ENCODE measurements around the gene GRAPL.
"Not testable (repeated sequence)": the region's sequence is repeated elsewhere in the genome, so short reads cannot be mapped to it uniquely, and the experiment has no call there.

GRAPL gene

DNA sequence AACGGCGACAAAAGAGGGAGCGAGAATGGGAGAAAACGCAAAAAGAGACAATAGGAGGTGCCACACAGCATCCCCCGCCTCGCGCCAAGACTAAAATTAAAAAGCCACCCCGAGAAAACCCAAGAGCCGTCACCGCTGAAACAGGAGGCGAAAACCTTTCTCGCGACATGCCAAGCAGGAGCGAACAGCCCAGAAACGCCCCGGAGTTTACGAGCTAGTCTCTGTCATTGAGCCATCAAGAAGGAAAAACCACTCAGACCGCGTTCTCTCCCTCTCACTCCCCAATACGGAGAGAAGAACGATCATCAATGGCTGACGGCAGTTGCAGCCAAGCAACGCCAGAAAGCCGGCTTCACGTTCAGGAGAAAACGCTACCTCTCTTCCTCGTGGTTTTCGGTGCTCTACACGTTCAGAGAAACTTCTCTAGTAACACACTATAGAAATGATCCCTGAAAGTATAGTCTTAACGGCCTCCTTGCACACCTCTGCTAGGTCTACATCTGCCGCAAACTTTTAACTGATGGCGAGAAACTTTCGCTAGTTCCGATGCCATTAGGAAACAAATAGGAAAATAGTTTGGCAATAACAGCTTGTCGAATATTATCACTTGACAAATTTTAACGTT lies 62.5 kb downstream of the GRAPL start:
- DNase-seq, result not testable (repeated sequence)

DNA sequence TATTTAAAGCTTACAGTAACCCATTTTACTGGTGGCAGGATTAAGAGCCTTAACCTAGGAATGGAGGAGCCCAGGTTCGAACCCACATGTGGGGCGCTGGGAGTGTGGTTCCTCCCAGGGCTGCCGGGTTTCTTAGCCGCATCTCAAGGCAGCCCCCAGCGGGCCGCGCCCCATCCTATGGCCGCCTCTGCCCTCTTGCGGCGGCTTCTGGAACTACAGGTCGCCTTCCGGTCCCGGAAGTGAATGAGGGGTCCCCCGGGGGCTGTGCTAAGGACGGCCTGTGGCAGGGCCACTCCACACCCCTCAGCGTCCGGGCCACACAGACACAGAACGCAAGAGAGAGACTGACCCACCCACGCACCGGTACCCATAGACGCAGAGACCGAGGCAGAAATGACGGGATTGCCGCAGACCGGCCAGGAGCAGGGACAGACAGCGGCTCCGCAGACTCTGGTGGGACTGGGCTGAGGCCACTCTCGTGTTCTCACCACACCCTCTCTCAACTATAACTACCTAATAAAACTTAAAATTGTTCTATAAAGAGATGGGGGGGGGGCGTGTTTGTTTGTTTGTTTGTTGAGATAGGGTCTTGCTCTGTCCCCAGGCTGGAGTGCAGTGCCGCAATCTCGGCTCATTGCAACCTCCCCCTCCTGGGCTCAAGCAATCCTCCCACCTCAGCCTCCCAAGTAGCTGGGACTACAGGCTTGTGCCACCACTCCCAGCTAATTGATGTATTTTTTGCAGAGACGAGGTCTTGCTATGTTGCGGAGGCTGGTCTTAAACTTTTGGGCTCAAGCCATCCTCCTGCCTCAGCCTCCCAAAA lies 69.2 kb downstream of the GRAPL start:
- not testable (repeated sequence) for DNase-seq

DNA sequence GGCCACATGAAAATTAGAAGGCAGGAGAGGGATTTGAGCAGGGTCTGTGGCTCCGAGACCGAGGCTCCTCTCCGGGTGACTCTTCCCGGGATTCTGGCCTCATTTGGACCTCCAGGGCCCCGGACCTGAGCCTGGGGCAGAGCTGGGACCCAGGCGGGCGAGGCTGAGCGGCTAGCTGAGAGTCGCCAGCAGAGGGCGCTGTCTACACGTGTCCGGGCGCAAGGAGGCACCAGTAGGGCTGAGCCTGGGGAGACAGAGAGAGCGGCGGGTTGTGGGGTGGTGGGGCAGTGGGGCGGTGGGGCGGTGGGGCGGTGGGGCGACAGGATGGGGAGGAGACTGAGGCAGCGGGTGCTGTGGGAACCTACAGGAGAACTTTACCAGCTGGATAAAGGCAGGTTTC lies 75.1 kb downstream of the GRAPL start:
- not testable (repeated sequence) for DNase-seq

DNA sequence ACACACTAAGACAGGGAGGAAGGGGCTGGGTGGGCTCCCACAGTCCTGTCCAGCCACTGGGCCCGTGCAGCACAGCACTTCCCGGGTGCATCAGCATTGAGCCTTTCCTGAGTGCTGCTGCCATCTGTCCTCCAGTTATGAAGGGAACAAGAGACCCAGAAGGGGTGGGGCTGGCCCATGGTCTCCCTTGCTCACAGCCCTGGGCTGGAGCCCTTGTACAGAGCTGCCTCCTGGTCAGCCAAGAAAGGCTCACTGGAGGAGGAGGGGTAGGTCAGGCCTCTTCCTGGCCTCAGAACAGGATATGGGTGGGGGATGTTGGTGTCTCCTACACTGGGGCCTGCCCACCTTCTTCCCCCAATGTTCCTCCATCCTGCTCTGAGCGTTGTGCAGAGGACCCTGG lies 76.0 kb downstream of the GRAPL start:
- DNase-seq, result not testable (repeated sequence)
